Endothelial cell of umbilical vein (primary cell): ENCODE results near the gene STK17B. TPM values are rescaled to one million over a fixed set of nuclear protein-coding genes. Genes with fewer than 3 reads are reported as not detected.
A peak's percentile ranks its signal among the peaks of the same experiment; 100 is the strongest.

ENCODE experiments used
- BruUV-seq: library from RNA; stranded (reverse); fragments of 400-500 nt; replicated peaks from 2 replicates; lab custom pipeline; 2021; lab: Mats Ljungman, UMichigan
- CTCF ChIA-PET: fragments of 300-600, 350-600 bp; sonication (Branson Sonifier 250); formaldehyde crosslinking; loops from one replicate; lab custom pipeline; 2021; ENCODE audit warnings: antibody characterized with exemption, inconsistent platforms; lab: Charles Lee
- POLR2A ChIA-PET: fragments of 300-600, 350-600 bp; sonication (Branson Sonifier 250); formaldehyde crosslinking; loops from one replicate; lab custom pipeline; 2021; ENCODE audit warnings: antibody characterized with exemption, inconsistent platforms; lab: Charles Lee
- DNase-seq: peaks from one replicate; pipeline ENCODE4 v3.0.0-alpha.2; 2011; ENCODE audit warnings: low read depth, low spot score
- FAIRE-seq: peaks from 2 replicates; lab custom pipeline; 2011; peaks lifted over from hg19 to GRCh38; lab: Jason Lieb, UNC
- H2AFZ ChIP-seq: 2 replicates; pipeline ENCODE4 v1.6.0; 2012; ENCODE audit warnings: low read depth, low read length, control low read depth, inconsistent platforms
- H3K27ac ChIP-seq: 2 replicates; pipeline ENCODE4 v1.5.1; 2011; ENCODE audit warnings: low read depth, mild to moderate bottlenecking, control low read depth, low read length, moderate library complexity; ENCODE audit not compliant: insufficient read depth
- H3K27me3 ChIP-seq, 2 experiments: 2 replicates each; pipeline versions ENCODE4 v1.6.0 to v1.6.1; 2011; ENCODE audit warnings: low read length in 2 of 2, mixed read lengths in 1 of 2; ENCODE audit not compliant: control insufficient read depth in 2 of 2, insufficient read depth in 2 of 2
- H3K36me3 ChIP-seq, 2 experiments: 2 replicates in 1 of 2; 3 replicates in 1 of 2; pipeline ENCODE4 v1.5.1; 2011; ENCODE audit warnings: low read length in 2 of 2, mild to moderate bottlenecking in 1 of 2, moderate library complexity in 1 of 2; ENCODE audit not compliant: control insufficient read depth in 2 of 2, insufficient read depth in 2 of 2; ENCODE audit errors: extremely low read depth in 1 of 2
- H3K4me1 ChIP-seq: 3 replicates; pipeline ENCODE4 v1.5.1; 2011; ENCODE audit warnings: mild to moderate bottlenecking, low read length; ENCODE audit not compliant: control insufficient read depth, insufficient read depth; ENCODE audit errors: extremely low read depth
- H3K4me2 ChIP-seq: 2 replicates; pipeline ENCODE4 v1.6.1; 2011; ENCODE audit warnings: low read length, control low read depth, mixed read lengths; ENCODE audit not compliant: insufficient read depth
- H3K4me3 ChIP-seq, 3 experiments: fragments of 200-600 bp in 1 of 3; sonication (generic), shearing (Covaris generic) in 1 of 3; replicated peaks in 1 of 3; 2 replicates each; pipeline ENCODE4 v1.5.1; 2011 to 2016; ENCODE audit warnings: control low read depth in 3 of 3, low read length in 3 of 3, mild to moderate bottlenecking in 2 of 3, inconsistent platforms in 1 of 3, low read depth in 1 of 3, moderate library complexity in 1 of 3; ENCODE audit not compliant: insufficient read depth in 1 of 3
- H3K79me2 ChIP-seq: 2 replicates; pipeline ENCODE4 v1.6.0; 2012; ENCODE audit warnings: low read length, inconsistent platforms; ENCODE audit not compliant: control insufficient read depth, insufficient read depth
- H3K9ac ChIP-seq: replicated peaks from 2 replicates; pipeline ENCODE3; 2011; ENCODE audit warnings: low read length, control low read depth; ENCODE audit not compliant: insufficient read depth; ENCODE audit errors: extremely low read depth
- H3K9me1 ChIP-seq: replicated peaks from 3 replicates; pipeline ENCODE4 v1.6.0; 2011; ENCODE audit warnings: mild to moderate bottlenecking, low read length; ENCODE audit not compliant: control insufficient read depth, insufficient read depth; ENCODE audit errors: extremely low read depth
- H3K9me3 ChIP-seq: replicated peaks from 2 replicates; pipeline ENCODE4 v1.5.1; 2012; ENCODE audit warnings: low read length, inconsistent platforms; ENCODE audit not compliant: control insufficient read depth, insufficient read depth
- H4K20me1 ChIP-seq: replicated peaks from 2 replicates; pipeline ENCODE3; 2011; ENCODE audit warnings: mild to moderate bottlenecking, low read length; ENCODE audit not compliant: control insufficient read depth, insufficient read depth; ENCODE audit errors: extremely low read depth
- EZH2 ChIP-seq: IDR thresholded peaks from 2 replicates; pipeline ENCODE4 v1.6.1; 2012; ENCODE audit warnings: borderline replicate concordance, low read depth, mild to moderate bottlenecking, moderate library complexity, low read length, inconsistent platforms; ENCODE audit not compliant: severe bottlenecking
- FOS ChIP-seq: IDR thresholded peaks from 2 replicates; pipeline ENCODE4 v1.6.1; 2011; ENCODE audit warnings: mild to moderate bottlenecking, low read length, moderate library complexity, borderline replicate concordance; ENCODE audit not compliant: insufficient read depth
- GATA2 ChIP-seq: IDR thresholded peaks from 2 replicates; pipeline ENCODE4 v1.7.0; 2011; ENCODE audit warnings: low read depth, mild to moderate bottlenecking, moderate library complexity, mixed read lengths, low read length; ENCODE audit not compliant: insufficient read length, insufficient read depth
- JUN ChIP-seq: IDR thresholded peaks from 2 replicates; pipeline ENCODE4 v1.6.1; 2011; ENCODE audit warnings: borderline replicate concordance, low read depth; ENCODE audit not compliant: insufficient read length, insufficient read depth
- MYC ChIP-seq: IDR thresholded peaks from one replicate; pipeline ENCODE4 v1.6.1; 2011; ENCODE audit warnings: mild to moderate bottlenecking, low read depth, low read length
- POLR2A ChIP-seq: IDR thresholded peaks from 2 replicates; pipeline ENCODE4 v1.6.1; 2012; ENCODE audit warnings: low read depth, mild to moderate bottlenecking, control low read depth, low read length
- POLR2AphosphoS5 ChIP-seq: IDR thresholded peaks from 2 replicates; pipeline ENCODE4 v1.6.1; 2012; ENCODE audit warnings: low read depth, mild to moderate bottlenecking, control low read depth, low read length, moderate library complexity; ENCODE audit not compliant: insufficient read depth
- dilution Hi-C: fragments of 300-500 bp; cut with MboI; formaldehyde crosslinking; loops from one replicate; pipeline ENCODE4 v1.15.0; 2019; ENCODE audit warnings: low sequenced_read_pairs; ENCODE audit not compliant: extremely low pct_ligation_motif_present
- intact Hi-C: fragments of 100-400 bp; cut with micrococcal nuclease; formaldehyde crosslinking; loops from one replicate; pipeline ENCODE4 v1.10.0; 2022
- polyA plus RNA-seq, 4 experiments: library from polyadenylated mRNA; depleted of rRNA in 3 of 4; stranded (reverse) in 3 of 4; unstranded in 1 of 4; fragments of >200 nt; gene quantifications; 2 replicates each; pipeline versions ENCODE4 v1.2.1 to v1.2.3, GENCODE V29; 2011 to 2012; ENCODE audit warnings: missing spikeins in 1 of 4
- total RNA-seq: library from RNA; stranded (reverse); gene quantifications from 2 replicates; pipeline ENCODE4 v1.2.3, GENCODE V29; 2021
- TF ChIP-seq, protein P1 (sequence below), 2 donors: IDR thresholded peaks; 1 replicate in 1 of 2; 2 replicates in 1 of 2; pipeline ENCODE4 v1.5.1; 2011; ENCODE audit warnings: low read length in 2 of 2, mild to moderate bottlenecking in 2 of 2, moderate library complexity in 2 of 2, control low read depth in 1 of 2, inconsistent platforms in 1 of 2, low read depth in 1 of 2; ENCODE audit not compliant: insufficient read depth in 1 of 2; ENCODE audit errors: extremely low read depth in 1 of 2
- TF ChIP-seq, protein P2 (sequence below): IDR thresholded peaks from 2 replicates; pipeline ENCODE4 v1.6.1; 2011; ENCODE audit not compliant: insufficient read depth, insufficient read length

The STK17B gene
- total and polyA plus RNA-seq, 2 donors (not counting 3 experiments of a cell fraction or from before 2014, with no cell fraction given) = 2.5 to 16.6 TPM

DNA sequence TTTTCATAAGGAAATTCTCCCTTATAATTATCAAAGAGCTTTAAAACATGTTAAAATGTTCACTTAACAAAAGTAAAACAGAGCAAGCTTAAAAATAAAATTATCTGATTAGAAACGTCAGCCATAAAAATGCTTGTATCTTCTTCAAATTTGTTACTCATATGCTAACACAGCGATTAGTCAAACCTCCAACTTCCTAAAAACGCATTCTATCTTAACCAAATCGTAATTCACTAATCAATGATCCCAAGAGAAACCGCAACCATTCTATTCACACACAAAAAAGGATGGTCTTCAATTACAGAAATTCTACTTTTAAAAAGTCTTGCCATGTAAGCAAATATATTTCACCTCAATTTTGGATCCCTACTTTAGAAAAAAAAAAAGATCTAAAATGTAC, 1.9 kb downstream of the STK17B start:
- no peaks in the 10 kb centered on the region for H4K20me1 ChIP-seq
- no peaks in the 10 kb centered on the region for H3K36me3 ChIP-seq
- POLR2A ChIA-PET = interaction anchor here (0.7 kb wide), 1 partner anchor 15 kb away, joined by 7 read pairs; no protein-coding TSS in a partner anchor
- peaks cover 2 to 17% of the 10 kb centered on the region in 2 experiments for H3K27me3 ChIP-seq
- FAIRE-seq (no peak), DNase-seq (peak; percentile 16)
- no peak for TF ChIP-seq MYC
- TF ChIP-seq POLR2A = no peak
- TF ChIP-seq EZH2 = no peak
- TF ChIP-seq, protein P1, sequence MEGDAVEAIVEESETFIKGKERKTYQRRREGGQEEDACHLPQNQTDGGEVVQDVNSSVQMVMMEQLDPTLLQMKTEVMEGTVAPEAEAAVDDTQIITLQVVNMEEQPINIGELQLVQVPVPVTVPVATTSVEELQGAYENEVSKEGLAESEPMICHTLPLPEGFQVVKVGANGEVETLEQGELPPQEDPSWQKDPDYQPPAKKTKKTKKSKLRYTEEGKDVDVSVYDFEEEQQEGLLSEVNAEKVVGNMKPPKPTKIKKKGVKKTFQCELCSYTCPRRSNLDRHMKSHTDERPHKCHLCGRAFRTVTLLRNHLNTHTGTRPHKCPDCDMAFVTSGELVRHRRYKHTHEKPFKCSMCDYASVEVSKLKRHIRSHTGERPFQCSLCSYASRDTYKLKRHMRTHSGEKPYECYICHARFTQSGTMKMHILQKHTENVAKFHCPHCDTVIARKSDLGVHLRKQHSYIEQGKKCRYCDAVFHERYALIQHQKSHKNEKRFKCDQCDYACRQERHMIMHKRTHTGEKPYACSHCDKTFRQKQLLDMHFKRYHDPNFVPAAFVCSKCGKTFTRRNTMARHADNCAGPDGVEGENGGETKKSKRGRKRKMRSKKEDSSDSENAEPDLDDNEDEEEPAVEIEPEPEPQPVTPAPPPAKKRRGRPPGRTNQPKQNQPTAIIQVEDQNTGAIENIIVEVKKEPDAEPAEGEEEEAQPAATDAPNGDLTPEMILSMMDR (IDR thresholded peaks at IDR 0.05; ENCODE audit: extremely low read depth in 1 of 2, insufficient read depth in 1 of 2, low read depth in 1 of 2, low read length in 2 of 2) = no peak
- TF ChIP-seq, protein P2, sequence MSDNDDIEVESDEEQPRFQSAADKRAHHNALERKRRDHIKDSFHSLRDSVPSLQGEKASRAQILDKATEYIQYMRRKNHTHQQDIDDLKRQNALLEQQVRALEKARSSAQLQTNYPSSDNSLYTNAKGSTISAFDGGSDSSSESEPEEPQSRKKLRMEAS = no peak
- TF ChIP-seq GATA2 = no peak
- TF ChIP-seq JUN = no peak
- TF ChIP-seq FOS = no peak
- TF ChIP-seq POLR2AphosphoS5 = no peak
- peaks cover 66% of the 10 kb centered on the region for H3K79me2 ChIP-seq
- no peaks in the 10 kb centered on the region for H3K9me1 ChIP-seq
- CTCF ChIA-PET = interaction anchor here (1.0 to 2.3 kb wide), 6 partner anchors 63 to 284 kb away, joined by 3 to 21 read pairs (median 6); no protein-coding TSS in a partner anchor
- no peaks in the 10 kb centered on the region for H3K9me3 ChIP-seq
- BruUV-seq = no TSS peak
- peak overlapping the region; percentile 97 for H3K4me2 ChIP-seq
- H2AFZ ChIP-seq = no peak overlapping the region
- no peak overlapping the region for H3K27ac ChIP-seq
- dilution Hi-C loops (no loop called here), intact Hi-C loops (no loop called here)
- peak overlapping the region; percentile 46 to 94 (median 83) for H3K4me3 ChIP-seq
- H3K9ac ChIP-seq = peak overlapping the region; percentile 84
- H3K4me1 ChIP-seq = peaks cover 42% of the 10 kb centered on the region
